GM23248 (cell line): ENCODE measurements around the gene C15orf61.

Experiments used
- EZH2 ChIP-seq: fragments of 200-600 bp; sonication (generic); IDR thresholded peaks from 2 replicates; pipeline ENCODE4 v1.6.1; 2018; ENCODE audit warnings: antibody characterized with exemption, mild to moderate bottlenecking; ENCODE audit not compliant: insufficient read depth, poor library complexity, severe bottlenecking
- EZH2phosphoT487 ChIP-seq: fragments of 200-600 bp; sonication (generic); IDR thresholded peaks from 2 replicates; pipeline ENCODE4 v1.6.1; 2018; ENCODE audit warnings: antibody characterized with exemption, moderate library complexity, mild to moderate bottlenecking, low read depth; ENCODE audit not compliant: insufficient read depth

DNA sequence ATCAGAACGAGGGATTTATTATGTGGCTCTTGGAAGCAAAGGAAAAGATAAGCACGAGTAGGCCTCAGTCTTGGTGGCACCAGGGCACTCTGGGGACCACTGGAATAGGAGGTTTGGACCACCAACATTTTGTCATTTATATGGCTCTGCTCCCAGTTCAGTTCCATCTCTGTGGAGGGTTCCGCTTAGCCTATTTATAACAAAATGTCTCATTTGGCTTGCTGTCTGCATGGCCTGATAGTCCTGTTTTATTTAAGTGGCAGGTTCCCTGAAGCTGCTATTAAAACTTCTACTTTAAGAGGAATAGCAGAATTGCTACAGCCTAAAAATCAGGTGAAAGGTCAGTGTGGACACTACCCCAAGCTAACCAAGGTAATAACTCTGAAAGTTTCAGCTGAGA is 48.7 kb downstream of the C15orf61 start:
- TF ChIP-seq EZH2 (no peak), EZH2phosphoT487 (no peak)
